Heart left ventricle (tissue), 13 donors: Measurements from ENCODE around the gene FARP1.

Experiments used
- POLR2A ChIP-seq, 2 donors: fragments of 450-650 bp; IDR thresholded peaks; one replicate each; pipeline ENCODE4 v1.6.1; 2017; ENCODE audit warnings: antibody characterized with exemption in 2 of 2, mild to moderate bottlenecking in 2 of 2, moderate library complexity in 2 of 2
- TF ChIP-seq, protein P1 (sequence below), 12 donors: fragments of 200-600 bp; sonication (generic) in 4 of 12; IDR thresholded peaks; one replicate each; pipeline versions ENCODE4 v1.5.0 to v1.8.0; 2018 to 2022; ENCODE audit warnings: antibody characterized with exemption in 12 of 12, mild to moderate bottlenecking in 5 of 12
- donor health status: ischemic (EF 13 %, LVEDD 7.1; RV severe dilation, severe dysfunction).
- donor health status: DM: no; HTN: yes; CAD: no.
- donor health status: DM: no; HTN: no; CAD: no.
- donor health status: ischemic (EF 25% LVEDD 6.9; RV normal size, moderate dysfunction).
- donor health status: ischemic (EF 25% LVEDD 5.7; RV mildly dilated, moderate dysfunction).
- donor health status: ischemic (EF 35%, LVEDD 5.7; RV mildly dilated, moderate dysfunction).
- donor health status: nonischemic (EF 11% LVEDD 7.7; RV severe dilation, severe dysfunction).
- donor health status: DM: yes; HTN: yes; CAD: no.
- donor health status: PGD.
- donor health status: ischemic (EF 29% LVEDD 5.4; RV normal size, mild dysfunction).
- donor health status: nonischemic (EF 23%, LVEDD 6.1; RV moderate dilation, normal function).

DNA sequence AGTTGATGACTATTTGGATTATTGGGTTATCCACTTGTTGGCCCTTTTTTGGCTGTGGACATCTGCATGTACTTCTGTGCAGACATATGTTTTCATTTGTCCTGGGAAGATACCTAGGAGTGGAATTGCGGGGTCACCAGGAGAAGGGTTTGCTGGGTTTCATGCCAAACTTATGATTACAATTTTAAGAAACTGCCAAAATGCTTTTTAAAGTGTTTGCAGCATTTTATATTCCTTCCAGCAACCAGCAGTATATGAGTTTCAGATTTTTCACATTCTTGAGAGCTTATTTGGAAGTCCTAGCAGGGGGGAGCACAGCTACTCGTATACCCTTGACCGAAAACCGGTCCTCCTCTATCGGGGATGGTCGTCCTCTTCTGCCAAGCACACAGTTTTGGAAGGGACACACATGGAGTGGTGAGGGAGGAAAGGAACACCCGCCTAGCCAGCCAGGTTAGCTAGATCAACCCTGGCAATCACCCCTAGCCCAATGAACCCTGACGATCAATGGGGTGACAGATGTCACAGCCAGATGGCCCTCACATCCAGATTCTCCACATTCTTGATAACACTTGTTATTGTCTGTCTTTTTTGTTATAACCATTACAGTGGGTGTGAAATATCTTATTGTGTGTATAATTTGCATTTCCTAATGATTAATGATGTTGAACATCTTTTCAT is 60.9 kb downstream of the FARP1 start:
- TF ChIP-seq, protein P1, sequence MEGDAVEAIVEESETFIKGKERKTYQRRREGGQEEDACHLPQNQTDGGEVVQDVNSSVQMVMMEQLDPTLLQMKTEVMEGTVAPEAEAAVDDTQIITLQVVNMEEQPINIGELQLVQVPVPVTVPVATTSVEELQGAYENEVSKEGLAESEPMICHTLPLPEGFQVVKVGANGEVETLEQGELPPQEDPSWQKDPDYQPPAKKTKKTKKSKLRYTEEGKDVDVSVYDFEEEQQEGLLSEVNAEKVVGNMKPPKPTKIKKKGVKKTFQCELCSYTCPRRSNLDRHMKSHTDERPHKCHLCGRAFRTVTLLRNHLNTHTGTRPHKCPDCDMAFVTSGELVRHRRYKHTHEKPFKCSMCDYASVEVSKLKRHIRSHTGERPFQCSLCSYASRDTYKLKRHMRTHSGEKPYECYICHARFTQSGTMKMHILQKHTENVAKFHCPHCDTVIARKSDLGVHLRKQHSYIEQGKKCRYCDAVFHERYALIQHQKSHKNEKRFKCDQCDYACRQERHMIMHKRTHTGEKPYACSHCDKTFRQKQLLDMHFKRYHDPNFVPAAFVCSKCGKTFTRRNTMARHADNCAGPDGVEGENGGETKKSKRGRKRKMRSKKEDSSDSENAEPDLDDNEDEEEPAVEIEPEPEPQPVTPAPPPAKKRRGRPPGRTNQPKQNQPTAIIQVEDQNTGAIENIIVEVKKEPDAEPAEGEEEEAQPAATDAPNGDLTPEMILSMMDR (IDR thresholded peaks at IDR 0.05), result no peak
- TF ChIP-seq POLR2A (IDR thresholded peaks at IDR 0.05), result no peak
